CD4-positive, alpha-beta T cell (primary cell): ENCODE results near the gene ATP11A. TPM values are rescaled to one million over a fixed set of nuclear protein-coding genes. Genes with fewer than 3 reads are reported as not detected.

ENCODE experiments used
- ATAC-seq: fragments of 200-7000 bp; cut with Tn5 transposase; one replicate; pipeline ENCODE4 v1.10.0; 2022; ENCODE audit warnings: mild to moderate bottlenecking; ENCODE audit not compliant: poor library complexity
- CTCF ChIA-PET: fragments of 350-600 bp; sonication (Branson Sonifier 250); formaldehyde crosslinking; loops from one replicate; lab custom pipeline; 2021; ENCODE audit warnings: antibody characterized with exemption, inconsistent platforms; lab: Charles Lee
- POLR2A ChIA-PET: fragments of 350-600 bp; sonication (Branson Sonifier 250); formaldehyde crosslinking; loops from one replicate; lab custom pipeline; 2021; ENCODE audit warnings: antibody characterized with exemption, inconsistent platforms; lab: Charles Lee
- DNase-seq, 14 experiments: peaks; one replicate each; pipeline ENCODE4 v3.0.0-alpha.2; 2013 to 2020; ENCODE audit warnings: mixed read lengths in 2 of 14
- H3K27ac ChIP-seq, 2 donors: one replicate each; pipeline versions ENCODE4 v1.5.1 to v1.7.0; 2013; ENCODE audit warnings: low read length in 2 of 2, low read depth in 1 of 2, mild to moderate bottlenecking in 1 of 2
- H3K27me3 ChIP-seq, 2 experiments: 1 replicate in 1 of 2; 2 replicates in 1 of 2; pipeline versions ENCODE4 v1.6.1 to v1.7.0; 2013; ENCODE audit warnings: low read length in 2 of 2, control low read depth in 1 of 2, mild to moderate bottlenecking in 1 of 2, moderate library complexity in 1 of 2; ENCODE audit not compliant: insufficient read depth in 2 of 2, control insufficient read depth in 1 of 2
- H3K36me3 ChIP-seq: one replicate; pipeline ENCODE4 v1.6.1; 2013; ENCODE audit warnings: low read length, control low read depth; ENCODE audit not compliant: insufficient read depth
- H3K4me1 ChIP-seq: one replicate; pipeline ENCODE4 v1.6.1; 2013; ENCODE audit warnings: low read length, control low read depth; ENCODE audit not compliant: insufficient read depth
- H3K4me3 ChIP-seq: one replicate; pipeline ENCODE4 v1.5.1; 2013; ENCODE audit warnings: mild to moderate bottlenecking, low read length, moderate library complexity
- H3K9me3 ChIP-seq, 2 experiments: 1 replicate in 1 of 2; 2 replicates in 1 of 2; pipeline versions ENCODE4 v1.6.1 to v1.7.0; 2013; ENCODE audit warnings: low read length in 2 of 2, mild to moderate bottlenecking in 2 of 2, control low read depth in 1 of 2, moderate library complexity in 1 of 2; ENCODE audit not compliant: control insufficient read depth in 1 of 2, insufficient read depth in 1 of 2
- H3K27ac Mint-ChIP-seq: one replicate; pipeline ENCODE4 v1.8.0; 2020; ENCODE audit warnings: mixed read lengths
- H3K27me3 Mint-ChIP-seq: one replicate; pipeline ENCODE4 v1.8.0; 2021; ENCODE audit warnings: mixed read lengths
- H3K36me3 Mint-ChIP-seq: one replicate; pipeline ENCODE4 v1.8.0; 2021; ENCODE audit warnings: low read depth, mixed read lengths
- H3K4me1 Mint-ChIP-seq: one replicate; pipeline ENCODE4 v1.8.0; 2021; ENCODE audit warnings: low read depth, mixed read lengths
- H3K4me3 Mint-ChIP-seq: one replicate; pipeline ENCODE4 v1.8.0; 2020; ENCODE audit warnings: mild to moderate bottlenecking, mixed read lengths
- H3K9me3 Mint-ChIP-seq: one replicate; pipeline ENCODE4 v1.8.0; 2020; ENCODE audit warnings: mixed read lengths
- CTCF ChIP-seq: fragments of 200-600 bp; IDR thresholded peaks from one replicate; pipeline ENCODE4 v1.8.0; 2022; ENCODE audit warnings: antibody characterized with exemption, mild to moderate bottlenecking
- intact Hi-C, 2 experiments: fragments of 100-400 bp; cut with DNase I in 1 of 2; cut with micrococcal nuclease in 1 of 2; formaldehyde crosslinking; loops; one replicate each; pipeline versions ENCODE4 v1.15.1 to v1.9.0; 2023 to 2025; cut with DNase I, micrococcal nuclease
- total RNA-seq, 174 experiments: library from RNA in 2 of 174; stranded (reverse) in 2 of 174; gene quantifications; one replicate each; pipeline ENCODE4 v1.2.3 and lab custom pipeline; 2021 to 2026

The ATP11A gene
- total RNA-seq, 2 experiments from 2014 or later, result 56.7 to 66.8 TPM

- intact Hi-C loops, result no loop called here
Observed at GRCh38 chr13:112885782-112886268, 196.0 kb downstream of the ATP11A start.

GRCh38 chr13:112887151-112887550 lies 197.3 kb downstream of the ATP11A start:
- Histone ChIP-seq H3K4me3 (no peak overlapping the region), H3K27me3 (no peaks in the 10 kb centered on the region), H3K36me3 (peaks cover 7% of the 10 kb centered on the region), H3K4me1 (no peaks in the 10 kb centered on the region), H3K9me3 (peaks cover 0 to 14% of the 10 kb centered on the region in 2 experiments), H3K27ac (no peak overlapping the region)
- no peak for DNase-seq
- no peak for TF ChIP-seq CTCF
- no peaks in the 10 kb centered on the region for H3K4me1 Mint-ChIP-seq
- H3K27me3 Mint-ChIP-seq, result no peaks in the 10 kb centered on the region
- H3K27ac Mint-ChIP-seq, result no peak overlapping the region
- POLR2A ChIA-PET, result no interaction called here
- no peak overlapping the region for H3K4me3 Mint-ChIP-seq
- CTCF ChIA-PET, result no interaction called here
- intact Hi-C loops, result no loop called here
- H3K36me3 Mint-ChIP-seq, result peaks cover 16% of the 10 kb centered on the region
- H3K9me3 Mint-ChIP-seq, result no peaks in the 10 kb centered on the region
- ATAC-seq, result no peak

More at GRCh38 chr13:112885782-112886268, 196.0 kb downstream of the ATP11A start:
- H3K27me3 Mint-ChIP-seq, result no peaks in the 10 kb centered on the region
- no peak overlapping the region for H3K27ac ChIP-seq
- no peaks in the 10 kb centered on the region for H3K9me3 Mint-ChIP-seq
- POLR2A ChIA-PET, result no interaction called here
- H3K4me3 Mint-ChIP-seq, result no peak overlapping the region
- H3K4me1 Mint-ChIP-seq, result no peaks in the 10 kb centered on the region
- H3K27ac Mint-ChIP-seq, result no peak overlapping the region
- H3K9me3 ChIP-seq, result peaks cover 0 to 17% of the 10 kb centered on the region in 2 experiments
- DNase-seq, result peak in 1 of 14 experiments; percentile 13
- no peak overlapping the region for H3K4me3 ChIP-seq
- TF ChIP-seq CTCF, result no peak
- no peaks in the 10 kb centered on the region for H3K27me3 ChIP-seq
- no peaks in the 10 kb centered on the region for H3K4me1 ChIP-seq
- ATAC-seq, result no peak
- H3K36me3 ChIP-seq, result peaks cover 20% of the 10 kb centered on the region
- CTCF ChIA-PET, result no interaction called here
- H3K36me3 Mint-ChIP-seq, result peaks cover 21% of the 10 kb centered on the region

- Histone ChIP-seq H3K27me3 (no peaks in the 10 kb centered on the region), H3K9me3 (peaks cover 0 to 9% of the 10 kb centered on the region in 2 experiments), H3K36me3 (peaks cover 3% of the 10 kb centered on the region), H3K4me3 (no peak overlapping the region), H3K27ac (no peak overlapping the region), H3K4me1 (no peaks in the 10 kb centered on the region)
- H3K4me1 Mint-ChIP-seq, result no peaks in the 10 kb centered on the region
- no peaks in the 10 kb centered on the region for H3K9me3 Mint-ChIP-seq
- ChIA-PET POLR2A (no interaction called here), CTCF (no interaction called here)
- intact Hi-C loops, result no loop called here
- H3K4me3 Mint-ChIP-seq, result no peak overlapping the region
- H3K27me3 Mint-ChIP-seq, result no peaks in the 10 kb centered on the region
- peaks cover 16% of the 10 kb centered on the region for H3K36me3 Mint-ChIP-seq
- peak in 1 of 14 experiments; percentile 6 for DNase-seq
- no peak for TF ChIP-seq CTCF
- no peak overlapping the region for H3K27ac Mint-ChIP-seq
- no peak for ATAC-seq
Observed at GRCh38 chr13:112887557-112887991, 197.7 kb downstream of the ATP11A start.
